GM10266 (cell line): ENCODE measurements around the gene MATN1.
A peak's percentile ranks its signal among the peaks of the same experiment; 100 is the strongest.

Source experiments
- DNase-seq: peaks from one replicate; pipeline ENCODE4 v3.0.0; 2012; ENCODE audit errors: extremely low spot score
- CTCF ChIP-seq: IDR thresholded peaks from 2 replicates; pipeline ENCODE4 v1.5.1; 2012; ENCODE audit warnings: mild to moderate bottlenecking, low read depth; ENCODE audit not compliant: control insufficient read depth, insufficient read depth; ENCODE audit errors: missing control alignments

MATN1 gene

GRCh38 chr1:30715886-30716285 is 7.5 kb downstream of the MATN1 start:
- no peak for DNase-seq
- no peak for TF ChIP-seq CTCF

GRCh38 chr1:30715216-30715615 is 8.2 kb downstream of the MATN1 start:
- peak; percentile 35 for TF ChIP-seq CTCF
- no peak for DNase-seq

GRCh38 chr1:30714536-30715090 is 8.8 kb downstream of the MATN1 start:
- DNase-seq = no peak
- TF ChIP-seq CTCF = no peak

GRCh38 chr1:30714025-30714424 is 9.4 kb downstream of the MATN1 start:
- no peak for TF ChIP-seq CTCF
- DNase-seq = no peak

- TF ChIP-seq CTCF = no peak
- DNase-seq = no peak
Measured at GRCh38 chr1:30713311-30713710, 10.1 kb downstream of the MATN1 start.

GRCh38 chr1:30712583-30712982 is 10.8 kb downstream of the MATN1 start:
- DNase-seq = no peak
- TF ChIP-seq CTCF = no peak

GRCh38 chr1:30710407-30710806 is 13.0 kb downstream of the MATN1 start:
- TF ChIP-seq CTCF = no peak
- no peak for DNase-seq

- DNase-seq = no peak
- no peak for TF ChIP-seq CTCF
Measured at GRCh38 chr1:30708361-30708728, 15.0 kb downstream of the MATN1 start.
